Panc1 (cell line): ENCODE measurements around the gene TRIM23. TPM values are rescaled to one million over a fixed set of nuclear protein-coding genes. Genes with fewer than 3 reads are reported as not detected.
"Not testable (repeated sequence)": the region's sequence is repeated elsewhere in the genome, so short reads cannot be mapped to it uniquely, and the experiment has no call there.

Experiments
- ATAC-seq: fragments of 200-7000 bp; cut with Tn5 transposase; 2 replicates; pipeline ENCODE4 v1.9.1; 2020; ENCODE audit warnings: mild to moderate bottlenecking, moderate library complexity
- BruUV-seq: library from RNA; stranded (reverse); fragments of 400-500 nt; replicated peaks from 2 replicates; lab custom pipeline; 2021; lab: Mats Ljungman, UMichigan
- CTCF ChIA-PET: fragments of 300-600 bp; sonication (Branson Sonifier 250); formaldehyde crosslinking; loops from one replicate; lab custom pipeline; 2022; ENCODE audit warnings: antibody characterized with exemption; lab: Charles Lee
- POLR2A ChIA-PET: fragments of 300-600 bp; sonication (Branson Sonifier 250); formaldehyde crosslinking; loops from one replicate; lab custom pipeline; 2022; ENCODE audit warnings: antibody characterized with exemption; lab: Charles Lee
- DNase-seq: peaks from one replicate; pipeline ENCODE4 v3.0.0-alpha.2; 2010; ENCODE audit warnings: low read depth, low spot score
- H3K27ac ChIP-seq: 2 replicates; pipeline ENCODE4 v1.5.1; 2011; ENCODE audit warnings: mild to moderate bottlenecking, low read length, inconsistent platforms
- H3K27me3 ChIP-seq: fragments of 200-500 bp; sonication (Bioruptor generic); 2 replicates; pipeline ENCODE4 v1.6.0; 2014; ENCODE audit warnings: low read length, inconsistent platforms; ENCODE audit not compliant: control insufficient read depth, insufficient read depth
- H3K36me3 ChIP-seq: fragments of 200-500 bp; sonication (Bioruptor generic); 2 replicates; pipeline ENCODE4 v1.5.1; 2014; ENCODE audit warnings: inconsistent platforms, mild to moderate bottlenecking, low read length, moderate library complexity; ENCODE audit not compliant: control insufficient read depth, insufficient read depth
- H3K4me1 ChIP-seq: 2 replicates; pipeline ENCODE4 v1.5.1; 2011; ENCODE audit warnings: inconsistent platforms, mild to moderate bottlenecking, low read length, moderate library complexity; ENCODE audit not compliant: control insufficient read depth, insufficient read depth
- H3K4me3 ChIP-seq, 2 experiments: 2 replicates each; pipeline ENCODE4 v1.5.1; 2011 to 2012; ENCODE audit warnings: low read depth in 2 of 2, low read length in 2 of 2, mild to moderate bottlenecking in 2 of 2, inconsistent platforms in 1 of 2, moderate library complexity in 1 of 2
- H3K9me3 ChIP-seq: fragments of 200-500 bp; sonication (Bioruptor generic); 2 replicates; pipeline ENCODE4 v1.5.1; 2014; ENCODE audit warnings: low read depth, mild to moderate bottlenecking, inconsistent platforms, low read length, moderate library complexity; ENCODE audit not compliant: control insufficient read depth, insufficient read depth
- POLR2AphosphoS5 ChIP-seq: IDR thresholded peaks from 2 replicates; pipeline ENCODE4 v1.6.1; 2012; ENCODE audit warnings: mild to moderate bottlenecking, low read depth, low read length, moderate library complexity
- TCF7L2 ChIP-seq: IDR thresholded peaks from 2 replicates; pipeline ENCODE4 v1.6.1; 2011; ENCODE audit warnings: mild to moderate bottlenecking, low read depth, low read length, inconsistent platforms
- in situ Hi-C: cut with HindIII; loops from 2 replicates; pipeline ENCODE4 v1.10.0; 2016; ENCODE audit warnings: low sequenced_read_pairs, low pct_unique_long_range_greater_than_20kb
- intact Hi-C: fragments of 100-400 bp; cut with micrococcal nuclease; formaldehyde crosslinking; loops from one replicate; pipeline ENCODE4 v1.10.0; 2022; ENCODE audit not compliant: unreplicated experiment
- total RNA-seq: library from RNA; stranded (reverse); gene quantifications from one replicate; pipeline ENCODE4 v1.2.1, GENCODE V29; 2021; ENCODE audit not compliant: unreplicated experiment
- TF ChIP-seq, protein P1 (sequence below), 2 experiments: IDR thresholded peaks; 2 replicates each; pipeline ENCODE4 v1.6.1; 2011 to 2012; ENCODE audit warnings: low read depth in 2 of 2, control low read depth in 1 of 2, low read length in 1 of 2, mild to moderate bottlenecking in 1 of 2, moderate library complexity in 1 of 2; ENCODE audit not compliant: insufficient read depth in 1 of 2
- TF ChIP-seq, protein P2 (sequence below): fragments of 450-650 bp; IDR thresholded peaks from 2 replicates; pipeline ENCODE4 v1.5.1; 2017; ENCODE audit warnings: mild to moderate bottlenecking

The TRIM23 gene
- total RNA-seq, 1 experiment from 2014 or later: 12.6 TPM

DNA sequence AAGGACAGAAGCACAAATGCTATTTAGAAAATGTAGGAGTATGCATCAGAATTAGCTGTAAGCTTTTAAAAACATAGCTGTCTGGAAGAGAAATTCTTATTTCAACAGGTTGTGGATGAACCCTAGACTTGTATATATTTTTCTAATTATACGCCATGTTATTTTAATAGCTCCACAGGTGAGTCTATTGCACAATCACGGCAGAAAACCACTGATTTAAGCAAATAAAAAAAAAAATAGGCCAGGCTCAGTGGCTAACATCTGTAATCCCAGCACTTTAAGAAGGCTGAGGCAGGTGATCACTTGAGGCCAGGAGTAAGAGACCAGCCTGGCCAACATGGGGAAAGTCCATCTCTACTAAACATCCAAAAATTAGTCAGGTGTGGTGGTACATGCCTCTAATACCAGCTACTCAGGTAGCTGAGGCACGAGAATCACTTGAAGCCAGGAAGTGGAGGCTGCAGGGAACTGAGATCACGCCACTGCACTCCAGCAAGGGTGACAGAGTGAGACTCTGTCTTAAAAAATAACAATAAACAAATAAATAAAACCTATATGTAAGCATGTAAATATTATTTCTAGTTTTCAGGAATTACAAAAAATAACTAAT is 11.7 kb downstream of the TRIM23 start:
- DNase-seq (no peak), ATAC-seq (no peak)
- H3K4me1 ChIP-seq: no peaks in the 10 kb centered on the region
- no peaks in the 10 kb centered on the region for H3K9me3 ChIP-seq
- POLR2A ChIA-PET: no interaction called here
- BruUV-seq: no TSS peak
- no peak overlapping the region for H3K4me3 ChIP-seq
- no peak overlapping the region for H3K27ac ChIP-seq
- in situ Hi-C loops: no loop called here
- H3K36me3 ChIP-seq: peaks cover 13% of the 10 kb centered on the region; the same call in 1 of the 2 replicates
- CTCF ChIA-PET: no interaction called here
- intact Hi-C loops: no loop called here
- H3K27me3 ChIP-seq: no peaks in the 10 kb centered on the region
- TF ChIP-seq, protein P1, sequence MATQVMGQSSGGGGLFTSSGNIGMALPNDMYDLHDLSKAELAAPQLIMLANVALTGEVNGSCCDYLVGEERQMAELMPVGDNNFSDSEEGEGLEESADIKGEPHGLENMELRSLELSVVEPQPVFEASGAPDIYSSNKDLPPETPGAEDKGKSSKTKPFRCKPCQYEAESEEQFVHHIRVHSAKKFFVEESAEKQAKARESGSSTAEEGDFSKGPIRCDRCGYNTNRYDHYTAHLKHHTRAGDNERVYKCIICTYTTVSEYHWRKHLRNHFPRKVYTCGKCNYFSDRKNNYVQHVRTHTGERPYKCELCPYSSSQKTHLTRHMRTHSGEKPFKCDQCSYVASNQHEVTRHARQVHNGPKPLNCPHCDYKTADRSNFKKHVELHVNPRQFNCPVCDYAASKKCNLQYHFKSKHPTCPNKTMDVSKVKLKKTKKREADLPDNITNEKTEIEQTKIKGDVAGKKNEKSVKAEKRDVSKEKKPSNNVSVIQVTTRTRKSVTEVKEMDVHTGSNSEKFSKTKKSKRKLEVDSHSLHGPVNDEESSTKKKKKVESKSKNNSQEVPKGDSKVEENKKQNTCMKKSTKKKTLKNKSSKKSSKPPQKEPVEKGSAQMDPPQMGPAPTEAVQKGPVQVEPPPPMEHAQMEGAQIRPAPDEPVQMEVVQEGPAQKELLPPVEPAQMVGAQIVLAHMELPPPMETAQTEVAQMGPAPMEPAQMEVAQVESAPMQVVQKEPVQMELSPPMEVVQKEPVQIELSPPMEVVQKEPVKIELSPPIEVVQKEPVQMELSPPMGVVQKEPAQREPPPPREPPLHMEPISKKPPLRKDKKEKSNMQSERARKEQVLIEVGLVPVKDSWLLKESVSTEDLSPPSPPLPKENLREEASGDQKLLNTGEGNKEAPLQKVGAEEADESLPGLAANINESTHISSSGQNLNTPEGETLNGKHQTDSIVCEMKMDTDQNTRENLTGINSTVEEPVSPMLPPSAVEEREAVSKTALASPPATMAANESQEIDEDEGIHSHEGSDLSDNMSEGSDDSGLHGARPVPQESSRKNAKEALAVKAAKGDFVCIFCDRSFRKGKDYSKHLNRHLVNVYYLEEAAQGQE (IDR thresholded peaks at IDR 0.05; ENCODE audit: insufficient read depth in 1 of 2, low read depth in 2 of 2, low read length in 1 of 2): no peak
- TF ChIP-seq POLR2AphosphoS5 (no peak), TCF7L2 (no peak)
- TF ChIP-seq, protein P2, sequence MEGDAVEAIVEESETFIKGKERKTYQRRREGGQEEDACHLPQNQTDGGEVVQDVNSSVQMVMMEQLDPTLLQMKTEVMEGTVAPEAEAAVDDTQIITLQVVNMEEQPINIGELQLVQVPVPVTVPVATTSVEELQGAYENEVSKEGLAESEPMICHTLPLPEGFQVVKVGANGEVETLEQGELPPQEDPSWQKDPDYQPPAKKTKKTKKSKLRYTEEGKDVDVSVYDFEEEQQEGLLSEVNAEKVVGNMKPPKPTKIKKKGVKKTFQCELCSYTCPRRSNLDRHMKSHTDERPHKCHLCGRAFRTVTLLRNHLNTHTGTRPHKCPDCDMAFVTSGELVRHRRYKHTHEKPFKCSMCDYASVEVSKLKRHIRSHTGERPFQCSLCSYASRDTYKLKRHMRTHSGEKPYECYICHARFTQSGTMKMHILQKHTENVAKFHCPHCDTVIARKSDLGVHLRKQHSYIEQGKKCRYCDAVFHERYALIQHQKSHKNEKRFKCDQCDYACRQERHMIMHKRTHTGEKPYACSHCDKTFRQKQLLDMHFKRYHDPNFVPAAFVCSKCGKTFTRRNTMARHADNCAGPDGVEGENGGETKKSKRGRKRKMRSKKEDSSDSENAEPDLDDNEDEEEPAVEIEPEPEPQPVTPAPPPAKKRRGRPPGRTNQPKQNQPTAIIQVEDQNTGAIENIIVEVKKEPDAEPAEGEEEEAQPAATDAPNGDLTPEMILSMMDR: no peak

DNA sequence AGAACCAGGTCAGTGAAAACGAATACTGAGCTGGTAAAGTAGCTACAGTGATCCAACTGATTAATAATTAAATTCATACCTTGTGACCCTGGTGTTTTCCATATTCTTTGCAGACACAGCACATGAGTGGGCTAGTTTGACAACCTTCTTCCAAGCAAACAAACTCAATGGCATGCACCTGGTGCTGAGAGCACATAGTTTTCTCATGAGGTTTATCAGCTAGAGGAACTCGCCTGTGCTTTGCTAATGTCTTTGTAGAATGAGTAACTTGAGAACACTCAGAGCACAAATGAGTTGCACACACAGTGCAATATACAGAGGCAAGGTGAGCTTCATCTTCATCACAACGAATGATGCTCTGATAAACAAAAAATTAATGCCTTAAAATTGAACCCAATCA is 12.6 kb downstream of the TRIM23 start:
- H3K27ac ChIP-seq: no peak overlapping the region
- TF ChIP-seq, protein P1 (IDR thresholded peaks at IDR 0.05; ENCODE audit: insufficient read depth in 1 of 2, low read depth in 2 of 2, low read length in 1 of 2): no peak
- TF ChIP-seq TCF7L2: no peak
- ATAC-seq: peak; percentile 66
- no peaks in the 10 kb centered on the region for H3K4me1 ChIP-seq
- no peak overlapping the region for H3K4me3 ChIP-seq
- POLR2A ChIA-PET: no interaction called here
- in situ Hi-C loops (no loop called here), intact Hi-C loops (no loop called here)
- no TSS peak for BruUV-seq
- no peaks in the 10 kb centered on the region for H3K27me3 ChIP-seq
- CTCF ChIA-PET: no interaction called here
- no peaks in the 10 kb centered on the region for H3K9me3 ChIP-seq
- peak; percentile 22 for DNase-seq
- peaks cover 13% of the 10 kb centered on the region; the same call in 1 of the 2 replicates for H3K36me3 ChIP-seq

DNA sequence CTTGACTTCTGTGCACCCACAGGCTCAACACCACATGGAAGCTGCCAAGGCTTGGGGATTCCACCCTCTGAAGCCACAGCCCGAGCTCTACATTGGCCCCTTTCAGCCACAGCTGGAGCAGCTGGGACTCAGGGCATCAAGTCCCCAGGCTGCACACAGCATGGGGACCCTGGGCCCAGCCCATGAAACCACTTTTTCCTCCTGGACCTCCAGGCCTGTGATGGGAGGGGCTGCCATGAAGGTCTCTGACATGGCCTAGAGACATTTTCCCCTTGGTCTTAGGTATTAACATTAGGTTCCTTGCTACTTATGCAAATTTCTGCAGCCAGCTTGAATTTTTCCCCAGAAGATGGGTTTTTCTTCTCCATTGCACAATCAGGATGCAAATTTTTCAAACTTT is 22.4 kb downstream of the TRIM23 start:
- H3K4me3 ChIP-seq, DNase-seq, intact Hi-C loops, H3K9me3 ChIP-seq, ATAC-seq, H3K36me3 ChIP-seq, in situ Hi-C loops, H3K27ac ChIP-seq, H3K27me3 ChIP-seq, POLR2A ChIA-PET, H3K4me1 ChIP-seq, CTCF ChIA-PET, BruUV-seq: not testable (repeated sequence)
